Tibial artery (tissue), 4 donors: Measurements from ENCODE around the gene NTM.

ENCODE experiments used
- DNase-seq, 2 donors: peaks; one replicate each; pipeline ENCODE4 v3.0.0-alpha.2; 2019
- H3K27ac ChIP-seq, 2 donors: fragments of 200-600 bp; sonication (generic) in 1 of 2; 1 replicate in 1 of 2; 2 replicates in 1 of 2; pipeline ENCODE4 v1.5.1; 2018 to 2019; ENCODE audit warnings: mild to moderate bottlenecking in 1 of 2
- H3K27me3 ChIP-seq, 2 donors: fragments of 200-600 bp; sonication (generic) in 1 of 2; one replicate each; pipeline versions ENCODE4 v1.5.1 to v1.6.0; 2016 to 2019
- H3K36me3 ChIP-seq, 3 donors: fragments of 200-600 bp; sonication (generic) in 2 of 3; one replicate each; pipeline ENCODE4 v1.5.1; 2016 to 2019; ENCODE audit warnings: mild to moderate bottlenecking in 2 of 3
- H3K4me1 ChIP-seq, 4 donors: fragments of 200-600 bp; sonication (generic) in 2 of 4; 1 replicate in 3 of 4; 2 replicates in 1 of 4; pipeline ENCODE4 v1.5.1; 2016 to 2019
- H3K4me3 ChIP-seq, 2 donors: fragments of 200-600 bp; sonication (generic) in 1 of 2; 1 replicate in 1 of 2; 2 replicates in 1 of 2; pipeline ENCODE4 v1.5.1; 2018 to 2019; ENCODE audit warnings: mild to moderate bottlenecking in 2 of 2
- H3K9me3 ChIP-seq, 3 donors: fragments of 200-600 bp; sonication (generic) in 1 of 3; one replicate each; pipeline ENCODE4 v1.5.1; 2016 to 2019
- CTCF ChIP-seq, 2 experiments: fragments of 200-600 bp in 1 of 2; fragments of 450-650 bp in 1 of 2; IDR thresholded peaks; one replicate each; pipeline ENCODE4 v1.5.1; 2017 to 2019; ENCODE audit warnings: antibody characterized with exemption in 2 of 2, mild to moderate bottlenecking in 1 of 2, moderate library complexity in 1 of 2
- intact Hi-C: fragments of 100-400 bp; cut with DNase I; formaldehyde crosslinking; loops from one replicate; pipeline ENCODE4 v1.15.0; 2023; ENCODE audit warnings: low total_unique reads

Gene NTM

GRCh38 chr11:131546218-131546895 is 175.9 kb downstream of the NTM start:
- Histone ChIP-seq H3K9me3 (peaks cover 0 to 3% (median 0%) of the 10 kb centered on the region in 3 donors), H3K4me1 (no peaks in the 10 kb centered on the region), H3K27ac (no peak overlapping the region), H3K4me3 (peak overlapping the region in 1 of 2 donors; percentile 18), H3K27me3 (peaks cover 0 to 2% of the 10 kb centered on the region in 2 donors), H3K36me3 (no peaks in the 10 kb centered on the region)
- TF ChIP-seq CTCF (IDR thresholded peaks at IDR 0.05): no peak
- intact Hi-C loops: no loop called here
- DNase-seq: no peak

- Histone ChIP-seq H3K36me3 (no peaks in the 10 kb centered on the region), H3K27me3 (peaks cover 0 to 2% of the 10 kb centered on the region in 2 donors), H3K9me3 (no peaks in the 10 kb centered on the region), H3K4me1 (no peaks in the 10 kb centered on the region), H3K4me3 (no peak overlapping the region), H3K27ac (no peak overlapping the region)
- intact Hi-C loops: no loop called here
- TF ChIP-seq CTCF (IDR thresholded peaks at IDR 0.05): no peak
- no peak for DNase-seq
Observed at GRCh38 chr11:131549099-131549498, 178.7 kb downstream of the NTM start.

- Histone ChIP-seq H3K9me3 (no peaks in the 10 kb centered on the region), H3K27me3 (peaks cover 0 to 2% of the 10 kb centered on the region in 2 donors), H3K4me3 (no peak overlapping the region), H3K27ac (no peak overlapping the region), H3K36me3 (no peaks in the 10 kb centered on the region), H3K4me1 (no peaks in the 10 kb centered on the region)
- TF ChIP-seq CTCF (IDR thresholded peaks at IDR 0.05): no peak
- DNase-seq: no peak
- intact Hi-C loops: no loop called here
Observed at GRCh38 chr11:131549770-131550169, 179.4 kb downstream of the NTM start.

GRCh38 chr11:131560287-131560686 is 189.9 kb downstream of the NTM start:
- H3K27me3 ChIP-seq: no peaks in the 10 kb centered on the region
- H3K27ac ChIP-seq: no peak overlapping the region
- H3K36me3 ChIP-seq: no peaks in the 10 kb centered on the region
- DNase-seq: no peak
- no peak for TF ChIP-seq CTCF (IDR thresholded peaks at IDR 0.05)
- intact Hi-C loops: no loop called here
- H3K4me3 ChIP-seq: no peak overlapping the region
- no peaks in the 10 kb centered on the region for H3K9me3 ChIP-seq
- H3K4me1 ChIP-seq: no peaks in the 10 kb centered on the region

- intact Hi-C loops: no loop called here
- TF ChIP-seq CTCF (IDR thresholded peaks at IDR 0.05): no peak
- H3K27ac ChIP-seq: no peak overlapping the region
- H3K4me1 ChIP-seq: no peaks in the 10 kb centered on the region
- no peak for DNase-seq
- H3K27me3 ChIP-seq: no peaks in the 10 kb centered on the region
- H3K36me3 ChIP-seq: no peaks in the 10 kb centered on the region
- H3K4me3 ChIP-seq: no peak overlapping the region
- no peaks in the 10 kb centered on the region for H3K9me3 ChIP-seq
Observed at GRCh38 chr11:131561501-131561900, 191.1 kb downstream of the NTM start.

GRCh38 chr11:131561972-131562371 is 191.6 kb downstream of the NTM start:
- intact Hi-C loops: no loop called here
- no peak overlapping the region for H3K27ac ChIP-seq
- DNase-seq: no peak

More at GRCh38 chr11:131561972-131562371, 191.6 kb downstream of the NTM start:
- peaks cover 0 to 2% of the 10 kb centered on the region in 2 donors for H3K27me3 ChIP-seq
- no peaks in the 10 kb centered on the region for H3K4me1 ChIP-seq
- no peaks in the 10 kb centered on the region for H3K36me3 ChIP-seq
- no peak overlapping the region for H3K4me3 ChIP-seq
- no peaks in the 10 kb centered on the region for H3K9me3 ChIP-seq
- no peak for TF ChIP-seq CTCF (IDR thresholded peaks at IDR 0.05)
